HCEC 1CT (cell line): ENCODE measurements around the gene R3HDM2.
"Not testable (repeated sequence)": the region's sequence is repeated elsewhere in the genome, so short reads cannot be mapped to it uniquely, and the experiment has no call there.

Source experiments
- DNase-seq: peaks from one replicate; pipeline ENCODE4 v3.0.0-alpha.2; 2017

Gene R3HDM2

DNA sequence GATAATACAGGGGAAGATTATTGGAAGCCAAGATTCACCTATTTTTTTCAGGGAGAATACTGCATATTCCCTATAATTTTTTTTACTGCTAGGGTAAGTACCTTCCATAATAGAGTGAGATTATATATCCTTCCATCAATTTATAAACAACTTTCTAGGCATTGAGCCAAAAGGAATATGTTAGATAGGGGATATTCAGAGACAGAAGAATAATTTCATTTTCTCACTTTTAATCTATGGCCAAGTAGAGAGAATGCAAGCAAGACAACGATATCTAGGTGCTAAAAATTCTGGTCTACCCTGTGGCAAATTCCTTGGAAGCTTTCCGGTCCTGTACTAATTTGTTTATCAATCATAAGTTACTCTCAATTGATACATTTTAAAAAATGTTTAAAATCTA lies 110.2 kb downstream of the R3HDM2 start:
- DNase-seq, result no peak

DNA sequence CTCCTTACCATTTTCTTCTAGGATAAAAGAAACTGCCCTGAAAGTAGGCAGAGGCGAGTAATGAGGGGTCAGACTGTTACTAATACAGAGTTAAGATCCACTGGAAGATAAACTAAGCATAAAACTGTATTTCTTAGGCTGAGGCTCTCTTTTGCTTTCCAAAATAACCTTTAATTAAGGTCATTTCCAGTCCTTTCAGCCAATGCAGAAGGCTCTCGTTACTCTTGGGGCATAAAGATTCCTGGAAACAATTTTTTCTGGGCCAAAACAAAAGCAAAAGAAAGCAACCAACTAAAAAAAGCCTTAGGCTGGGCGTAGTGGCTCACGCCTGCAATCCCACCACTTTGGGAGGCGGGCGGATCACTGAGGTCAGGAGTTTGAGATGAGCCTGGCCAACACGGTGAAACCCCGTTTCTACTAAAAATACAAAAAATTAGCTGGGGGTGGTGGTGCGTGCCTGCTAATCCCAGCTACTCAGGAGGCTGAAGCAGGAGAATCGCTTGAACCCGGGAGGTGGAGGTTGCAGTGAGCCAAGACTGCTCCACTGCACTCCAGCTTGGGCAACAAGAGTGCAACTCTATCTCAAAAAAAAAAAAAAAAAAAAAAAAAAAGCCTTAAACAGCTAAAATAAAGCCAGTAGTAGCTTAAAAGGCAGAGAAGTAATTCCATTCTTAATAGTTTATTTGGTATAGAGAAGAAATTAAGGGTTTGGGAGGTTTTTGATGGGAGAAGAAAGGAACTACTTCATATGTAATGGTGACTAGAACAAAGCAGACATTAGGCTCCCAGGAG lies 111.0 kb downstream of the R3HDM2 start:
- DNase-seq, result no peak

DNA sequence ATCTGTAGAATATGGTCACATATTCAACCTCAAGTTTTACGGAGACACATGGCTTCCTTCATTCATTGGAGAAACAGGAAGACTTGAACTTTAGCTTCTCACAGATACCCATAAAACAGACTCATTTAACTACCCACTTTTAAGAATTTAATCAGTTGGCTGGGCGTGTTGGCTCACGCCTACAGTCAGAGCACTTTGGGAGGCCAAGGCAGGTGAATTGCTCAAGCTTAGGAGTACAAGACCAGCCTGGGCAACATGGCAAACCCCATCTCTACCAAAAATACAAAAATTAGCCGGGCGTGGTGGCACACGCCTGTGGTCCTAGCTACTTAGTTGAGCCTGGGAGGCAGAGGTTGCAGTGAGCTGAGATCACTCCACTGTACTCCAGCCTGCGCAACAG lies 115.2 kb downstream of the R3HDM2 start:
- no peak for DNase-seq

DNA sequence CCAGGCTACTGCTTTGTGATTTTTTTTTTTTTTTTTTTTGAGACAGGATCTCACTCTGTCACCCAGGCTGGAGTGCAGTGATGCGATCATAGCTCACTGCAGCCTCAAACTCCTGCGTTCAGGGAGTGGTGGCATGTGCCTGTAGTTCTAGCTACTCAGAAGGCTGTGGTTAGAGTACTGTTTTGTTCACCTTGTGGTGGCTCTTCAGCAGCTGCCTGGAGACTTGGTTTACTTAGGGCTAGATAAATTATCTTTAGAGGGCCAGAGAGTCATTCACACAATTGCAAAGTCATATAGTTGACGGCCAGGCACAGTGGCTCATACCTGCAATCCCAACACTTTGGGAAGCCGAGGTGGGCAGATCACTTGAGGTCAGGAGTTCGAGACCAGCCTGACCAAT lies 118.6 kb downstream of the R3HDM2 start:
- DNase-seq, result not testable (repeated sequence)

DNA sequence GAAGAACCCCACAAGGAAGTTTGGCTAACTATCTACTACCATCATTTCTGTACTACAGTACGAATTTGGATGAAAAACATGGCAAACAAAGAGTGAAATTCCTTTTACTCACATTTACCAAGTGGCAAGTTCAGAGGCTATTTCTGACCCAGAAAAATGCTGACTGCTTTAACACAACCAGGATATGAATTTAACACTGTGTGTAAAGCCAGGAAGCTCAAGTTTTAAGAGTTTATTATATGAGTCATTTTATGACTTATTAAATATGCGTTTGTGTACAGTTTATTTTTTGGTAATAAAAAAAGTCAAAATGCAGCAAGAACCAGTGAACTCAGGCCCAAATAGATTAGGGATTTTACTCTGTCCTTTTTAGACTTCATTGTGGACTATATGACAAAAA lies 121.4 kb downstream of the R3HDM2 start:
- DNase-seq, result peak; percentile 86

DNA sequence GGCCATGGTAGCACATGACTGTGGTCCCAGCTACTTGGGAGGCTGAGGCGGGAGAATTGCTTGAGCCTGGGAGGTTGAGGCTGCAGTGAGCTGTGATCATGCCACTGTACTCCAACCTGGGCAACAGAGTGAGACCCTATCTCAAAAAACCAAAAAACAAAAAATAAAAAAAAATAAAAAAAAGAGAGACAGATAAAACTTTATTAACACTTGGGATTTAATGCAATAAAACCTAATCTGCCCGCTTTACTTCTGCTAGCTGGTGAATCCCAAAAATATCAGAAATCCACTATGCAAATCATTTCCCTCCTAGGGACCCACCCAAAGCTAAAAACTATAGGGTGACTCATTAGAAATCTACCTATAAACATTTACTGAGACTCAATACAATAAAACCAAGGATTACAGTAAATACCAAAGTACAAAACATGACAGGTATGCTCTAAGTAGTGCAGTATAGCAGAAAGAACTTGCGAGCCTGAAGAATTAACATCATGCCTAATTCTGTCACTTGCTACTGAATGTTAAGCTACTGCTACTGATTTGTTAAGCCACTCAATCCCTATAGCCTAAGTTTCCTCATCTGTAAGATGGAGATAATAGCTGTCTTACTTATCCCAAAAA lies 129.8 kb downstream of the R3HDM2 start:
- no peak for DNase-seq

DNA sequence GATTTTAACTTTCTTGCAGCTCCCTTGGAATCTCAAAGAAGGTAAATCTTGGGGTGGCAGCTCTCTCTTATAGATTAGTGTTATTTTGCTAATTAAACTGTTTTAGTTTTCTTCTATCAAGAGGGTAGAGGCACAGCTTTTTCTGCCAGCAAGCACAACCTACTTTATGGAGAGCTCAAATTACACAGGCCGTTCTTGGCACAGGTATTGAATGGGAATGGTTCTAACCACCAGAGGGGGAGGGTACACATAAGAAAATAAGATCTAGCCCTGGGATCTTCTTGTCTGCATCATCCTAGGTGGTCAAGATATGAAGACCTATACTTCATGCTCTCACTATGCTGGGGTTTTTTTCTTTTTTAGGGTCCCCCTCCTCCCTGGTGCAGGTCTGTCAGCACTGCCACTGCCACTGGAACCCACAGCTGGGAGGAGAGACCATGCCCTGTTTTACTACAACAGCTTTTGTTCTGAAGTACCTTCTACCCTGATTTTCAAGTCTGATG lies 131.3 kb downstream of the R3HDM2 start:
- DNase-seq, result no peak

DNA sequence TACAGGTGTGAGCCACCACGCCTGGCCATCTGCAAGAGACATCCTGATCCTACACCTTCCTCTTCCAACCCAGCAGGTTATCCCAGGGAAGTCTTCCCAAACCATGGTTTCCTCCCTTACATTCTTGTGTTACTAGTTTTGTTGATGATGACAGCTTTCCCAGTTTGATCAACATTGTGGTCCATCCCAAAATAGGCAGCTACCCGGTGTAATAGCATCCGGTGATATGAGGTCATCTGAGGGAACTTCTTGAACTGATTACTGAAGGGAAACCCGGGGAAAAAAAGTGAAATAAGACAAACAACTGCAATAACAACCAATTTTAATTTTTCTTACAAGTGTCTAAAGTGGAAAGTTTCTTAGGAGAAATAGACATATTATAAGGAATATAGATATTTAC lies 134.6 kb downstream of the R3HDM2 start:
- DNase-seq, result no peak

DNA sequence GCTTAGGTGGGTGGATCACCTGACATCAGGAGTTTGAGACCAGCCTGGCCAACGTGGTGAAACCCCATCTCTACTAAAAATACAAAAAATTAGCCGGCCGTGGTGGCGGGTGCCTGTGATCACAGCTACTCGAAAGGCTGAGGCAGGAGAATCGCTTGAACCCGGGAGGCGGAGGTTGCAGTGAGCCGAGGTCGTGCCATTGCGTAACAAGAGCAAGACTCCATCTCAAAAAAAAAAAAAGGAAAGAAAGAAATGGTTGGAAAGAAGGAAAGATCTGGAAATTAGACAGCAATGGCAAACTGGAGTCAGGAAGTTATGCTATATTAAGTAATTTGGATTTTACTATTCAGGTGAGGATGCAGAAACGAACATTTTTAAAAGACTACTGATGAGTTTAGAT lies 148.8 kb downstream of the R3HDM2 start:
- DNase-seq, result not testable (repeated sequence)

DNA sequence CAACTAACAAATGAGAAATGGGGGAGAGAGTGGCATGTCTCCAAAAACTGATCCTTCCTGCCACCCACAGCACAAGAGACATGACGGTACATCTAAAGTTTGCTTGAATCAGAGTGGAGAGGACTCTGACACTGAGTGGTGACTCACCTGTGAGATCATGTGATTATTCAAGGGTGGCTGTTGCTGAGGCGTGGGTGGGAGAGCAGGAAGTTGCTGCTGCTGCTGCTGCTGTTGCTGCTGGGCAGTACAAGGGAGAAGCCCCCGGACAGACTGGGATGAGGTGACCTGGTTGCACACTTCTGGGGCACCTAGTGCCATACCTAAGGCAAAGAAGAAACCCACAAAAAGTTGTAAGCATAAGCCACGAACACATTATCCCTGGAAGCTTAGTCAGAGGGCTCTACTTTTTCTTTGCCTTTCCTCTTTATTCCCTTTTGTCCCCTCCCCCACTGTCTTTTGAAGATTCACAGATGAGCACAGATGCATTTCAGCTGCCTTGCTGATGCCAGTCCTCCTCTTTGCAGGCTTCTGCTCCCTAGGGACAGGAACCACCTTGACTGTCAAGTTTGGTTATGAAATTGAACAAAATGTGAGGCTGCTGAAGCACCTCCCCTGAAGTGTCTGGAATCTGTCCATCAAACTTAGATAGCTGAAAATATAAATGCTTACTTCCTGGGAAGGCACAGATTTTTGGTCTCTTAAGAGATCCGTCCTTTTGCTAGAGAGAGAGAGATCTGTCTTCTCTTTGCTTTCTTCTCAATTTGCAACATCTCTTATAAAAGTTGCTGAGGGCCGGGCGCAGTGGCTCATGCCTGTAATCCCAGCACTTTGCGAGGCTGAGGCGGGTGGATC lies 150.4 kb downstream of the R3HDM2 start:
- DNase-seq, result peak; percentile 95

DNA sequence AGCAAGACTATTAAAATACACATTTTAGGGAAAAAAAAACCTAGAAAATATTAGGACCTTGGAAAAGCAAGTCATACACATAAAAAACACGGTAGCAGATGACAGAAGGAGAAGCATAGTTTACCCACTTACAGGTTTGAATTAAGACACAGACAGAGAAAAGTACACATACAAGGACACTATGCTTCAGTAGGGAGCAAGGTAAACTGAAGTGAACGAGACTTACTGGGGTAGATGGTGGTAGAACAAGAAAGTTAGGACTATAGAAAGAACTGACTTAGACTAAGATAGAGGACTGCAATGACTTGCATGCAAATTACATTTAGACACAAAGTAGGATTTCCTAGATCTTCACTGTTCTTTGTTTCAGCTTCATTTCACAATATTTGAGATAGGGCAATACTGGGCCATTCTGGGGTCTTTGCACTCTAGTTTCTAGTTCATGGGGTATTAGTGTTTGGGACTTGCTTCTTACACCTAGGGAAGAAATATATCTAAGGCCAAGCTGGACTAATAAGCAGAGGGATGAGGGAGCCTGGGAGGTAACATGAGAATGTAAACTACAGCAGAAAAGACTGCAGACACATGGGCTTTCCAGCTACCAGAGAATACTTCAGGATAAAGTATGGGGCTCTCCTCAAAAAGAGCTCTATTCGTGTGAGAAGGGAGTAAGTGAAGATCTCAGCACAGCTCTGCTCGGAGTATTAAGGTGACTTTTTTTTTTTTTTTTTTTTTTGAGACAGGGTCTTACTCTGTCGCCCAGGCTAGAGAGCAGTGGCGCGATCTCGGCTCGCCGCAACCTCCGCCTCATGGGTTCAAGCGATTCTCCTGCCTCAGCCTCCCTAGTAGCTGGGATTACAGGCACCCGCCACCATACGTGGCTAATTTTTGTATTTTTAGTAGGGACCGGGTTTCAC lies 152.1 kb downstream of the R3HDM2 start:
- no peak for DNase-seq

DNA sequence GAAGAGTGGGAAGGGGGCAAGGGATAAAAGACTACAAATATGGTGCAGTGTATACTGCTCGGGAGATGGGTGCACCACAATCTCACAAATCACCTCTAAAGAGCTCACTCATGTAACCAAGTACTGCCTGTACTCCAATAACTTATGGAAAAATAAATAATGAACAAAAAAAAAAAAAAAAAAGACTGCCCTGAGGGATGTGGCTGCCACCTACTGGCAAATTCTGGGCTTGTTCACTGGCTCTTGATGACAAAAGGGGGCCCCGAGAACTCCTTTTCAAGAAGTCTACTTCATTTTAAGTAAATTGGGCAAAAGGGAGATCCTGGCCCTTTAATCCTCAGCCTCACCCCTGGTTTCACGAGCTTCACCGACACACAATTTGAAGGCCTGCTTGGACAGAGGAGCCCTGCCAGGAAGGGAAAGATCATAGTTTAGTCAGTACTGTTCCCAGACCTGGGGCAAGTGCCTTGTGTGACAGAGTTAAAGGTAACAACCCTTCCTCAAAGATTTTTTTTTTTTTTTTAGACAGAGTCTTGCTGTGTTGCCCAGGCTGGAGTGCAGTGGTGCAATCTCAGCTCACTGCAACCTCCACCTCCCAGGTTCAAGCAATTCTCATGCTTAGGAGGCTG lies 153.8 kb downstream of the R3HDM2 start:
- peak; percentile 38 for DNase-seq

DNA sequence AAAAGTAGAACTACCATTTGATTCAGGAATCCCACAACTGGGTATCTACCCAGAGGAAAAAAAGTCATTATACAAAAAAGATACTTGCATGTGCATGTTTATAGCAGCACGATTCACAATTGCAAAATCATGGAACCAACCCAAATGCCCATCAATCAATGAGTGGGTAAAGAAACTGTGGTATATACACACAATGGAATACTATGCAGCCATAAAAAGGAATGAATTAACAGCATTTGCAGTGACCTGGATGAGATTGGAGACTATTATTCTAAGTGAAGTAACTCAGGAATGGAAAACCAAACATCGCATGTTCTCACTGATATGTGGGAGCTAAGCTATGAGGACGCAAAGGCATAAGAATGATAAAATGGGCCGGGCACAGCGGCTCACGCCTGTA lies 154.6 kb downstream of the R3HDM2 start:
- not testable (repeated sequence) for DNase-seq

DNA sequence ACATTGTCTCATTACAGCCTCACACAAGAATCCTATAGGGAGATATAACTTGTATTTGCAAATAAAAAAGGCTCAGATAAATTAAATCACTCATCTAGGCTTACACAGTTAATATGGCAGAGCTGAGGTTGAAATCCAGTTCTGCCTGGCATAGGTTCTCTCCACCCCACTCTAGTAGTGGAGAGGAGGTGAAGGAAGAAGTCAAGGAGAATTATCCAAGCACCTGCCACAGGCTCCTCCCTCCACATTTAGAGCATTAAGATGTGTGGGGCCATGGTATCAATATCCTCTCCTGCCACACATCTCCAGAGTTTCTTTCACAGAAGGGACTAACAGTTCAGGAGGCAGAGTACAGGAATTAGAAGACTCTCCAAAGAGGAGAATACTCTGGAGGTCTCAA lies 157.3 kb downstream of the R3HDM2 start:
- DNase-seq, result no peak

DNA sequence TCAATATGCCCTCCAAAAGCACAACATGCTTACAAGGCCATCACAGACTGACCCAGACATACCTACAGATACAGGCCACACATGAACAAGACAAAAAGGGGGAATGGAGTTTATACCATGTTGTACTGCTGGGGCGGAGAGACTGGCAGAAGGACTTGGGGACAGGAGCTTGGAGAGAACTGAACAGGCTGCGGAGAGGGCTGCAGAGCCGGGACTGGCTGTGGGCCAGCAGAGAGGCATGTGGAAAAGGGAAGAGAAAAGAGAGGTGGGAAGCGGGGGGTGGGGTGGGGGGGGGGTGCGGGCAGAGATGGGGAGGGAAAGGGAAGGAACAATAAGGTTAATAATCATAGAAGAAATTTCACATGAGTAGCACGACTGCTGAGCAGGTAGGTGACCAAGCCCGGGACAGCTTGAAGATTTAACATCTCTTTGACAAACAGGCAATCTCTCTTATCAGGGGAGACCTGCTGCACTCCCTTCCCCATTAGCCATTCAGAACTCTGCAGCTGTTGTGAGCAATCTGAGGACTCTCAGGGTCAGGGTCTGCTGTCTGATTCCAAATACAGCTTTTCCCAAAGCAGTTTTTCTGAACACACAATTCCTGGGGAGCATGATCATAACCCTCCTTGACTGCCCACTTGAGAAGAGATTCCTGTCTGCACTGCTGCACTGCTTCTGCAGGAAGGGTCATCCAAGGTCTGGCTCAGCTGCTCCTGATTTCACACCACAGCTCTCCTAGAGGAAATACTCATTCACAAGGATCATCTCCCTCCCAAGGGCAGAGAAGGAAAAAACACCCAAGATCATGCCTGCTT lies 158.3 kb downstream of the R3HDM2 start:
- DNase-seq, result peak; percentile 30

DNA sequence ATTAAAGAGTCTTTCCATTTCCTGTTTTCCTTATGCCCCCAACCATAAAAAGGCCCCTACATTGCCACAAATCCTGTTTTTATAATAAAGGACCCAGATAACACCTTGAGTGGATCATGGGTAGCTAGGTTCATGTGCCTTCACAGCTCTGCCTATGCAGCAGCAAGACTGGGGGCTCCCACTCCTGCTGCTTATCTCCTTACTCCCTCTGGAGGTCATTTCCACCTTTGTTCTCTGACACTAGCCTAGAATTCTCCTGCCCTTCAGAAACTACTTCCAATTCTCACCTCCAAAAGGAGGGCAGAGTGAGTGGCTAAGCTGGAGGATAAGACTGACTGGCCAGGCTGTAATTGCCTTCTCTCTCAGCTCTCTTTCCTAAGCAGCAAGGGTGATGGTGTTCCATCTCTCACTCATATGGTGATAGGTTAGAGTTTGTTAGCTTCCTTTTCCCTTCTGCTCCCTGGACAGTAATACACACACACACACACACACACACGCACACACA lies 159.8 kb downstream of the R3HDM2 start:
- no peak for DNase-seq

DNA sequence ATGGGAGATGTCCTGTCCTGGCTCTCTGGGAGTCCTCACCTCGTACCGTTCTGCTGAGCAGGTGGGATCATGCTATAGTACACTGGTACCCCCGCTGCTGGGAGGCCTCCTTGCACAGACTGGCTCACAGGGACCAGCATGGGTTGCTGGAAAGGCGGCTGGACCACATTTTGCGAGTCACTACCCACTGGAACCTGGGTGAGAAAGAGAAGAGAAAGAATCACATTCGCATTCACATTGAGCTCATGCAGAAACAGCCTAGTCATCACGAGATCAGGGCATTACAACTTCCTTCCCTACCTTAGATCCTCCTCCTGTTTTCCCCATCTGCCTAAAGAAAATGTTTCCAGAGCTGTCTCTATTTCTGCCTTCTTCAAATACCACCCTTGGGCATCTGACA lies 162.6 kb downstream of the R3HDM2 start:
- DNase-seq, result no peak

DNA sequence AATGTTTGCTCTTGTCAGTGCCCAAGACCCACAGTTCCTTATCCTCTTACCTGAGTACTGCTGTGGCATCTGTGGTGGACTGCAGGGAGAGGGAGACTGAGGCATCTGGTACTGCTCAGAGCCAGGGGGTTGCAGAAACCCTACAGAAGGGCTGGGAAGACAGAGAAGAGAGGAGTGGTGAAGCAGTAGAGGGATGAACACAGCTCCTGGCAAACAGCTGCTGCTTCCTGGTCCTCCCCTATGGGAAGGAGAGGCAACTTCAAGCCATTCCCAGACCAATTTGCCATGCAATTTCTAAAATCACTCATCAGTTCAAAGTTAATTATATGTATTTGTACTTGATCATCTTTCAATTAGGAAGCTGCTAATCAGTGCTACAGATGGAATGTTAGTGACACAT lies 164.2 kb downstream of the R3HDM2 start:
- DNase-seq, result no peak

DNA sequence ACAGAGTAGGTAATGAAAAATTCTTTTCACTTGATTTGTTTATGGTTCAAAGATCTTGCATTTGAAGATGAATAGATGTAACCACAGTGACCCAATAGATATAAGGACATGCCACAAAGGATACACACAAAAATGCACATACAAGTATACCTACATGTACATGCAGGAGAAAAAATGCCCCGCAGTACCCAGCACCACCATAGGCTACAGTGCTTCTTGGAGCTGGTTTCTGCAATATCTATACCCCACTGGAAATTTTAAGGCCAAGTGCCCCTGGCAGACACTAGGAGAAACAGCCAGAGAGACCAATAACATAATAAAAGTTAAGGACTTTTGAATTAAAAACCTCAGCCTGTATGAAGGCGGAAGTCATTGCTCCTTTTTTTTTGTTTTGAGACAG lies 167.7 kb downstream of the R3HDM2 start:
- no peak for DNase-seq

DNA sequence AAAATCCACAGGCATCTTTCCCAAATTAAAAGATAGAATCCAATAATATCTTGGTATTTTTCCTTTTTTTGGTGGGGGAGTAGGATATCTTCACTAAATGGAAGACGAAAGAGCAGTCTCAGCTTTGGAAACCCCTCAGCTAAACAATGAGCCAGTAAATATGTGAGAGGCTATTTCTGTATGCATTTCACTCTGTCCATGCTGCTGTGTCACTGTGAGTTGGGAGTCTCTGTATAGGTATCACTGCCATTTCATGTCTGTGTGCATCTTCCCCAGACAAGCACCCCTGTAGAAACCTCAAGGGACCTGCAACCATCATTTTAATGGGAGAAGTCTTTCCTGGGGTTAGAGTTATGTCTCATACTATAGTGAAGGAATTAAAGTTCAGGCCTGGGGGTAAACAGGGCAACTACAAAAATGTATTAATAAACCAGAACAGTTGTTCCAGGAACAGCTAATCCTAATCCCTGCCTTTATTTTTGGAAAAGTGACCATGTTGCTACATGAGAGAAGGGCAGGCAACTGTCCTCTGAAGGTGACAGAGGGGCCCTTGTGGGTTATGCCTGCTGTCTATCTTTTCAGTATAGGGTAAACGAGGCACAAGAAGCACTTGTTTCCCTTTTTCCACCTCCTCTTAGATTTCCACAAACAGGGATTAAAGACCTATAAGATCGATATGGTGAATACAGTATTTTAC lies 168.6 kb downstream of the R3HDM2 start:
- DNase-seq, result no peak
